GM04504 (cell line): ENCODE data around the gene STK32C.

Experiments
- DNase-seq: peaks from one replicate; pipeline ENCODE4 v3.0.0-alpha.2; 2012; ENCODE audit warnings: low read depth

The STK32C gene

DNA sequence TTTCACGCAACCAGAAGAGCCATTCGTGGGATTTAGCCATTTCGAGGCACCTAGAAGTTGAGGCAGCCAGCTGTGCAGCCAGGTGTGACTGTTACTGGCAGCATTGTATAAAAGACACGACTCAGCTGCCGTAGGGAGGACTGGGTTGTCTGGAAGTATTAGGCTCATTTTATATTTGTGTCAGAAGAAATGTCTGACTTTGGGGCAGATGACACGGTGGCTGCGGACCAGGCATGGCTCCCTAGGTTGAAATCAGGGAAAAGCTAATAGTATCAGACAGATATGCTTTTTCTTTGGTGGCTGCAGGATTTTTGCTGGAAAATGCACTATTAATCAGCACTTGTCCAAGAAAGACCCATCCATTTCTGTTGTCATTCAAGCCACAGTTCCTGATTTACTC is 125.2 kb downstream of the STK32C start:
- no peak for DNase-seq

DNA sequence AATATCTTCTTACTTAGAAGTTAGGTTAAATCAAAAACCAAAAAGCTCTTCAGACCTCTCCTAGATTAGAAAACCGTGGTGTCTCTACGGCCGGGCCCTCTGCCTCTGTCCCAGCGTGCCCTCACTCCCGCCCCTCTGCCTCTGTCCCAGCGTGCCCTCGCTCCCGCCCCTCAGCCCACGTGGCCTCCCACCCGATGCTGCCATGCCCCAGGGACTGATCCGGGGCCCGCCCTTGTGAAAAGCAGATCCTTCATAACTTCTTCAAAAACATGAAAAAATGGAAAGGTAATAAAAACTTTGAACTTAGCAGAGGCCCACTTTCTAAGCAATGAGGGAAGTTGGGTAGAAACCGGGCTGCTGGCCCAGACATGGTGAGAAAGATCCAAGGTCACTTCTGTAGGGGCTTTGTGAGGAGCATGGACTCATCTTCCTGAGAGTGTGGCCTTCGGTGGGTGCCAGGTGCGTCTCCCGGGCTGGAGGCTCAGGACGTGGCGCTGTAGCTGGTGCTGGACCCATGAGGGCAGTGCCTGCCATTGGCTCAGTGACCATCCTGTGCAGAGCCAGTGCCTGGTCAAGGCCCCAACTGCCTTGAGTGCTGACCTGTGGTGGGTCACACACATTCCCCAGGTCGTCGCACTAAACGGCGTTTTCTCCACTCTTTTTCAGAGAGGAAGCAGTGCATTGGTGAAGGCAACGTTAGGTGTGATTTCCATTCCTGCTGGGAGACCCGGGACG is 125.9 kb downstream of the STK32C start:
- DNase-seq: no peak

DNA sequence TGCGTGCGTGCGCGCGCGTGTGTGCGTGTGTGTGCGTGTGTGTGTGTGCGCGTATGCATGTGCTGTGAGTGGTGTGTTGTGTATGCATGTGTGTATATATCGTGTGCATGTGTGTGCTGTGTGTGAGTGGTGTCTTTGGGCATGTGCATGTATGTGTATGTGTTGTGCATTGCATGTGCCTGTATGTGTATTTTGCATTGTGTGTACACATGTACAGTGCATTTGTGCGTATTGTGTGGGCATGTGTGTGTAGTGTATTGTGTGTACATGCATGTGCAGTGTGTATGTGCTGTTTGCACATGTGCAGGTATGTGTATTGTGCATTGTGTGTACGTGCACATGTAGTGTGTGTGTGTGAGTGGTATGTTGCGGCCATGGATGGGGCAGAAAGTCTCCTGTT is 127.0 kb downstream of the STK32C start:
- no peak for DNase-seq

DNA sequence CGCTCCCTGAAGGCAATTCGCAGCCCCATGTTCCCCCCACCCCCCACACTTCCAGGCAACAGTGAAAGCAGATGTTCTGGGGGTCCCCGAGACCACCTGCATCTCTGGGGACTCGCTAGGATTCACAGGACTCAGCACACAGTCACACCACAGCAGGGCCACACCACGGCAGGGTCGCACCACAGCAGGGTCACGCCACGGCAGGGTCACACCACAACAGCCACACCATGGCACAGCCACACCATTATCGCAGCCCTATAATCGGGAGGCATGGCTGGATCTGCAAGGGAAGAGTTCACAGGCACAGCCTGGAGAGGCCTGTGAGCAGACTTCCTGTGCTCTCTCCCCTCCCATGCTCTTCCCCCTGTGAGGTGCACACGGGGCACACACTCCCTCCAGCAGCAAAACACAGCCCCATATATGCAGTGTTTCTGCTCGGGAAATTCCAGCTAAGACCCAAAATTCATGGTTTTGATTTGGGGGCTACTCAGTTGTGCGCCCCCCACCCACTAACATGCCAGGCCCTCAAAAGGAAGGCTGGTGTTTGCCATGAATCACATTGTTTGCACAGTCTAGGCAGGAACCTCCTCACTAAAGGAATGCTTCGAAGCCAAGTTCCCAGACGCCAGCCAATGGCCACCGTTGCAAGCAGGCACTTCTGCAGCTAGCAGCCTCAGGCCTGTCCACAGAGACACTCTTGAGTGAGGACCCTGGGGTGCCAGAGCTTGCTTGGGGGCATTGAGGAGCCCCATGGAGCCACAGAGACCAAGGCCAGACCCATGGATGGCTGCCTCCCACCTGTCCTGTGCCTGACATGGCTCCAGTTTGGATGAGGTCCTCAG is 128.0 kb downstream of the STK32C start:
- DNase-seq: no peak

DNA sequence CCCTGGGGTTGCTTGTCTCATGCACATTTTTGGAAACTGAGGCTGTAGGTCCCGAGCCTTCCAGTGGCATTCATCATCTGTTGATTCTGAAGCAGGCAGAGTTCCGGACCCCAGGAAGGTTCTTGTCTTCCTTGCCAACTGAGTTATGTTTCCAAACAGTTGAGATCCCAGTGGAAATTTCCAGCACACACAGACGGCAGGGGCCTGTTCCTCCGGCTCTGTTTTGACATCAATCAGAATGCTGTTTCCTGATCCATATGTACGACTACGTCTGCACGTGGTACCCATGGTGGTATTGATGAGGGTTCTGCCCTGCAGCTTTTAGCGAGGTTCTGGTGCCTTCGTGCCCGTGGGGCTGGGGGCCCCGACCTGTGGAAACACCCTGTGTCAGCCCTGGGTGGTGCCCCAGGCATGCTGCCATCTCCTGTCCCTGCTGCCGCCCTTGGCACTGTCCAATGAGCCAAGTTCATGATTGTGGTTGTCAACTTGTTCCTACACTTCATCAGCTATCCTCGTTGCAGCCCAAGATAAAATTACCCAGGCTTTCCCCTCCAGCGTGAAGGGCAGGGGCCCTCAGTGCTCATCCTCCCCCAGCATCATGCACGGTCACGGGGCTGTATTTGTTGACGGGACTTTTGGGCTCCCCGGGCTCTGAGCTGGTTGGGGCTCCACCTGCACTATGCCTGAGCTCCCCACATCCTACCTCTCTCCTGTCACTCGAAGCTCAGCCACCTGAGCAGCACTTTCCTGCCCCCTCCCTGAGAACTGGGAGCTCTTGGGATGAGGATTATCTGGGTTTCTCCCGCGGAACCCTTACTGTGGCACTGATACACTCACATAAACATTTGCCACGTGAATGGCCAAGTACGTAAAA is 128.8 kb downstream of the STK32C start:
- no peak for DNase-seq

DNA sequence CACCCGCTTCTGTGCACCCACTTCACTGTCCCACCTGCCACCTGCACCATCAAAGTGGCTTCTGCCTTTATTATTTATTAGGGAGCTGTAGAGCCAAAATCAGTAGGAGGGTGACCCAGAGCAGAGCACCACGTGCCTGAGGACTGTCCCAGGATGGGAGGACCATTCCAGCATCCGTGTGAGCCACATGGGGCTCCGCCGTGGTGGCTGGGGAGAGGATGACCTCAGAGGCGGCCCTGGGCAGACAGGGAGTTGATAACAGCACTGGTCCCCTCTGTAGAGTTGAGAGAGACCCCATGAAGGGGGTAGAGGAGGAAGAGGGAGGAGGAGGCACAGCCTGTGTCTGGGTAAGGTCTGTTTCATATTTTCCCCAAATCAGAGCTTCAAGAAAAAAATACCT is 129.7 kb downstream of the STK32C start:
- DNase-seq: no peak

DNA sequence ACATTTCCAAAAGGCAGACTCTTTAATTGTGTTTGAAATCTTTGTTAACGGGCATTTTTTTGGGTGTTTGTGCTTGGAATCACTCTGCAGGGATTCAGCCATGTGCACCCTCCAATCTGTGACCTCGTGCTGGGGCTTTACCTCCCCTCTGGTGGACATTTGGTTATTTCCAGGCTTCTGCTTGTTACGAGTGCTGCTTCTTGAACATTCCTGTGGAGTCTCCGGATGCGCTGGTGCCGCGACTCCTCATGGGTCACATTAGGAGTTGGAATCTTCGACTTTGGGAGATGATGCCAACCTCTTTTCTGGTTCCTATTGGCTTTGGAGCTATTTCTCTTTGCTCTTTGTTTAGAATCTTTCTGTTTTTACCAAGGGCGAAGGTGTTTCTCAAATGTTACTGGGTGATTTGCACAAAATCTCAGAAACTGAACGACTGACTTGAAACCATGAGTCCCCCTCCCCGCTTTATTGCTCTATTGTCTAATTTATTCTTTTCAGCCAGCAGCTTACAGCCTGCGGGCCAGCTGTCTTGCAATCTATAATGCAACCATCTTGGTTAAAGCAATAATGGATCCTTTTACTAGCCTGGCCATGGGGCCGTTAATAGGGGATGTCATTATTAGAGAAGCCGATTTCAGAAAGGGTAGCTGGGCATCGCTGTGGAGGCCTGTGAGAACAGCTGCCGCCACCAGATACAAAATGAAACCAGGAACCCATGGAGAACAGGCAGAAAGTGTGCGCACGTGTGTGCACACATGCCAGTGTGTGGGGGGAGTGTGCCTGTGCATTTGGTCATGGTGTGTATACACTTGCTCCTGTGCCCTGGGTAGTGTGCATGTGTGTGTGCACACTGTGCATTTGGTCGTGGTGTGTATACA is 130.9 kb downstream of the STK32C start:
- no peak for DNase-seq

DNA sequence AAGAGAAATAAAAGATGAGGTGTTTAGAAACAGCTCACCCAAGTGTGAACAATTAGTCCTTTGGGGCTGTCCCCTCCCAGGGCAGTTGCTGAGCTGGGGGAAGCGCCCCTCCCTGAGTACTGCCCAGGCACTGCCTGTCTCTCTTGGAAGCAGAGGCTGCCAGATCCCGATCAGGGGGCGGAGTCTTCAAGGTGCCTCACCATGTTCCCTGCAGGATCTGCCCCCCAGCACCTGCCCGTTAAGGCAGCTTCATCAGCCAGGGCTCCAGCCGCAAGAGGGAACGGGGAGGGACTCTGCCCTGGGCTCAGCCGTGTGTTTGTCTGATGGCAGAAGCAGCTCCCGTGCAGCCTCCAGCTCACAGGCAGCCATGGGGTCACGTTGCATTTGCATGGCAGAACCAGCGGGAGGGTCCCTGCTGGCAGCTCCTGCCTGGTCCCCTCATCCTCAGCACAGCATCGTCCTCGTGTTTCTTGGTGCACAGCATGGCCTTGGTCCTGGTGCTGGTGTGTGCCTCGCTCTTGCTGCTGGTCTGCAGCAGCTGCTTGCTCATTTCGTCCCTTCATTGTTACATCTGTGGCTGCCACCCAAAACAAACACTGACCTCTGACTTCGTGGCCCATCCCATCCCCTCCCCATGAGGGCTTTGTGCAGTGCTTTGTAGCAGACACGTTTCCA is 131.7 kb downstream of the STK32C start:
- no peak for DNase-seq

DNA sequence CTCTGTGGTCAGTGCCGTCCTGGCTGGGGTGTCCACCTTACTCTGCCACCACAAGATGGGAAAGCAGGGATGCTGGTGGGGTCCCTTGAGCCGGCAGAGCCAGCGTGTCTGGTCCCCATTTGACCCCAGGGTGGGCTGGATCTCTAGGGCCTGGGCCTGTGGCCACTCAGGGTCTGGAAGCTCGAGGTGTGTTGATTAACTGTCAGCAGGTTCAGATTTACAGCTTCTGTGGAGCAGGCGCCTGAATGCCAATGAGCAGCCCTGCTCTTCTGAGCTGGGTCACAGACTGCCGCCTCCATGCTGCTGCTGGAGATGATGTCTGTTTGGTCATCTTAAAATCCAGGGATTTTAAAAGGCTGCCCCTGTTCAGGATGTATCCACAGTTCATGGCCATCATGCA is 132.3 kb downstream of the STK32C start:
- DNase-seq: no peak

DNA sequence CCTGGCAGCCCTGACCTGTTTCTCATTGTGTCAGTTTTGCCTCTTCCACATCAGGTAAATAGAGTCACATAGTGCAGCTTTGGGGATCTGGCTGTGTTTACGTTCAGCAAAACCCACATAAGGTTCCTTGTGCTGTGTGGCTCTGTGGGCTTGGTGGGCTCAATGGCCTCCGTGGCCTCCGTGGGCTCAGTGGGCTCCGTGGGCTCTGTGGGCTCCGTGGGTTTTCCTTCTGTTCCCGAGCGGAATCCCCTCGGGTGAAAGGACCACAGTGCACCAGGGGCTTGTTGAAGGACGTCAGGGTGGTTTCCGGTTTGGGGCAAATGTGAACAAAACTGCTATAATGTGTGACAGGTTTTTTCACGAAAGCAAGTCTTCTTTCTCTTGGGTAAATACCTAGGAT is 133.5 kb downstream of the STK32C start:
- DNase-seq: no peak

DNA sequence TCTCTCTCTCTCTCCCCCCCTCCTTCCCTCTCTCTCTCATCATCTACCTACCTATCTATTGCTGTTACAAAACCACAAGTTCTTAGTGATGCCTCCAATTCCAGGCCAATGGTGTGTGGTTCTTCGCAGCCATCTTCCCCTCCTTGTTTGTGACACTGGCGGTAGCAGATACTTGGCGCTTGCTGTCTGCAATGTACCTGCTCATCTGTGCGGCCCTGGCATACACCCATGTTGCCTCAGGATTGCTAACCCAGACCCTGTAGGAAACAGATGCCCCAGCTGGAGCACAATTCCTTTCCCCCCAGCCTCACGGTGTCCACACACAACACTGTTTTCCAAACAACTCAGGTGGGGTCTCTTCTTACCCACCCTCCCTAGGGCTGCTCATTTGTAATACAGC is 134.6 kb downstream of the STK32C start:
- no peak for DNase-seq

DNA sequence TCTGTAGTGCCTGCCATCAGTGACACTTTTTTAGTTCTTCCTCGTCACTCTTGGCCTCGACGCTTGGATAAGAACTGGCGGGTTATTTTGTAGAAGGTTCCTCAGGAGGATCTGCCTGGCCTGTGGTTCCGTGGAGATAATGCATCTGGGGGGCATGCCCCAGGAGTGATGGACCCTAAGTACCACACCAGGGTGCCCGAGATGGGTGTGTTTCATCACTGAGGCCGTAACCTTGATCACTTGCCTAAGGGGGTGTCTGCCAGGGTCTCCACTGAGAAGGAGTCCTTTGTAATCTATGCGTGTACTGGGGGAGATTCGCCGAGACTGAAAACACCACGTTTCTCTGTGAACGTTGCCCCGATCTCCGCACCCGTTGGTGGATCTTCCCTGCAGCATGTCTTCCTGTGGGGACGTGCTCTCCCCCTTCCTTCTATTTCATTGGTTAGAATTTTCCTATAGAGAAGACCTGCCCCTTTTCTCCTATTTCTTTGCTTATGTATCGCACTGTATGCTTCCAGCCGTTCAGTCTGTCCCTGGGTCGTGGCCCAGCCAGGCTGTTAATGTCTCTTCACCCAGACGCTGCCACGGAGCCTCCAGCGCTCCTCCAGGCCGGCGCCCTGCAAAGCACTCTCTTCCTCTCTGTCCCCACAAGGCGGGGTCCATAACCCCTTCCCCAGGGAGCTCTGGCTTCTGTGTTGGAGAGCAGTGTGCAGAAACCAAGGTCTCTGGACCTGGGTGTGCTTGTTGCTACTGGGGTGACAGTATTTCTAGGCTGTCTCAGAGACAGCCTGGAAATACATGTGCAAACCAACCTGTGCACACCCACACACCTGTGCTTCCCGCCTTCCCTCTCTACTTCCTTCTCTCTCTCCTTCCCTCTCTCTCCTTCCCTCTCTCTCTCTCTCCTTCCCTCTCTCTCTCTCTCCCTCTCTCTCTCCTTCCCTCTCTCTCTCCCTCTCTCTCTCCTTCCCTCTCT is 135.4 kb downstream of the STK32C start:
- no peak for DNase-seq

DNA sequence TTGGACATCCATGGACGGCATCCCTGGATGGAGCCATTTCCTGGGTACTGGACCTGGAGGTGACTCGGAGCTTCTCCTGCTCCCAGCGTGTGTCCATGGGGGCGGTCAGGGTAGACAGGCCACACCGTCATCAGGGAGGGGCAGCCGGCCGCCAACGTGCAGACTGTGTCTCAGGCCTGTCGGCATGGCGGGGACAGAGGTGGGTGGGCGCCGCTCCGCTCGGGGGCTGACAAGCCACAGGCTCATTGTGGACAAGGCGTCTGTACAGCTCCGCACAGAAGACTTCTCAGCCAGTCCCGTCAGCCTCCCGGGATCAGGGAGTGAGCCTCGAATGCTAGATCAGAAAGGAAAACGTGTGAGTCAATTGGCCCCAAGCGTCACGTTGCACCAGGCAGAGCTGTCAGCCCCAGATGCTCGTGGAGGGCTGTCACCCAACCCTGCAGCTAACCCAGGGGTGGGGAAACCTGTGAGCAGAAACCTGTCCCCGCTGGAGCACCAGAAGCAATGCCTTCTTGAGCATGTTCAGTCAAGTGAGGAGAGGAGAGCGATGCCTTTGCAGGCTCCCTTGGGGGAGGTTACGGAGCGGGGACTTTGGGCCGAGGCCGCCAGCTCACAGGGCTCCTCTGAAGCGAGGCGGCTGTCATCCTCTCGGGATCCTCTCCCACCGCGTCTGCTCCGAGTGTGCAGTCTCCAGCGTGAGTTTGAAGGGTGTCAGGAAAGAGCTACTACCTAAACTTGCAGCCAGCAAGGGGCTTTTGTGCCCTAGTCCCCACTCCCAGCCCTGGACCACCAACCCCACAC is 137.0 kb downstream of the STK32C start:
- no peak for DNase-seq

DNA sequence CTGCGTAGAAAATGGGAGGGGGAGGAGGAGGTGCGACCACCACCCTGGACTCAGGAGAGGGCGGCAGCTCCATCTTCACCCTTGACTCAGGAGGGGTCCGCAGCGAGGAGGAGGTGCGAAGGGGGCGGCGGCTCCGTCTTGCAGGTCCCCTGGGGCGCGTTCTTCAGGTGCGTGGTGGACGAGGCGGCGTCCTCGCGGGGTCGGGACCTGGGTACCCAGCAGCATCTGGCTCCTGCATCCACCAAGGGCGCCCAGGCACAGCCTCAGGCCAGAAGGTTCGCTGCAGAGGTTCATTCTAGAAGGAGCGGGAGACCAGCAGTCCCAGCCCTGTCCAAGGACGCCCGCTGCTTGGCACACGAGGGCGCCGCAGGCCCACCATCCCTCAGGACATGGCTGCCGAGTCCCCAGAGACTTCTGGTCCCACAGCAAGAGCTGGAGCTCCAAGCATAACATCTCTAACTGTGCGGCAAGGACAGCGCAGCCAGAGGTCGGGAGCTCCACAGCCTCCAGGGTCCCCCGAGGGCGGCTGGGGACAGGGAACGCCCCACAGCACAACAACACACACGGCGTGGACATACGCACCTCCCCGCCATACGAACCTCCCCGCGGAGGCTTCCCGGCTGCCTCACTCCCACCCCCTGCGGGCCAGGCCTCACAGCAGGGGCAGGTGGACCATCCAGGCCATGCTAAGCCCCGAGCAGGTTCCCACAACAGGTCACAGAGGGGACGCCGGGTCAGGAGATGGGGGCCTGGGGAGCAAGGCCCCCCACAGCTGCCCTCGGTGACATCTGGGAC is 137.8 kb downstream of the STK32C start:
- no peak for DNase-seq

DNA sequence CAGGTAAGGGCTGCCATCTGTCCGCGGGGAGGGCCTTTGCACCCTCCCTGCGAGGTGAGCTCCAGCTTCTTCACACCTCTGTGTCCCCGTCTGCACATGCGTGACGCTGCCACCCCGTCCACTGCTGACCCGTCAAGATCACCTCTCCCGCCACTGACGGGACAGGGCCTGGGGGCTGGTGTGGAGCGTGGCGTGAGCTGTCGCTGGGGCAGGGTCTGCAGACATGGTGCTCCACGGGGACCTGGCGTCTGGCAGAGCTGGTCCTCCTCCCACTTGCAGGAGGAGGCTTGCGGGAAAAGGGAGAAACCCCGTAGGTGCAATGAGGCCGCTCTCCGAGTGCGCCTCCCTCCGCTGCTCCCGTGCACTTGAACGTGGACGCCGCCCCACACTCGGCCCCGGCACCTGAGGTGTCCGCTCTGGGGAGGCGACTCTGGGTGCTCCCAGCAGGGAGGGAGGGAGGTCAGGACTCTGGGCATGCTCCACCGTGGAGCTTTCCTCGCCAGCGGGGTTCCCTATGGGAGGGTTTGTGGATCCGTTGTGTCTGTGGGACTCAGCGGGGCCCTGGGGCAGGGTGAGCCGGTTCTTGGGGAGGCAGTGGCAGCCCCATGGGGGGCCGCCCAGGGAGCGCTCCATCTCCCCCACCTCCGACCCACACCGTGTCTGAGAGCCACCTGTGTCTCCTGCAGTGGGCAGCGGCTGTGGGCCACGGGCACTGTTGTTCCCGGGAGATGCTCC is 138.6 kb downstream of the STK32C start:
- DNase-seq: no peak

DNA sequence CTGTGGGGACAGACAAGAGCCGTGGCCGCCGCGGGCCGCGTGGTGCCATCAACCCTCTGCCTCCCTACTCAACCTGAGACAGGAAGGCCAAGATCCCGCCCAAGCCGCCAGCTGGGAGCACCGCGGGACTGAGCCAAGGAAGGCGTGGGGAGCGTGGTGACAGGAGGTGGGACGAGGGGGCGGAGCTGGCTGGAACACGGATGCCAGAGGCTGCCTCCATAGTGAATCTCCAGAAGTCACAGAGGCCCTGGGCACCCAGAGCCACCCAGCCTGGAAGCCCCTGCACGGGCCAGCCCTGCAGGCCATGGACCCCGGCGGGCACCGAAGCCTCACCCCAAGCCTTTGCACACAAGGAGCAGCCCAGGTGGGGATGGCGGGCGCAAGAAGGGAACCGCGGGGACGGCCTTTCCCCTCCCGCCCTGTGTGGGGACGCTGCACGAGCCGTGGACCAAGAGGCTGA is 139.1 kb downstream of the STK32C start:
- DNase-seq: no peak

DNA sequence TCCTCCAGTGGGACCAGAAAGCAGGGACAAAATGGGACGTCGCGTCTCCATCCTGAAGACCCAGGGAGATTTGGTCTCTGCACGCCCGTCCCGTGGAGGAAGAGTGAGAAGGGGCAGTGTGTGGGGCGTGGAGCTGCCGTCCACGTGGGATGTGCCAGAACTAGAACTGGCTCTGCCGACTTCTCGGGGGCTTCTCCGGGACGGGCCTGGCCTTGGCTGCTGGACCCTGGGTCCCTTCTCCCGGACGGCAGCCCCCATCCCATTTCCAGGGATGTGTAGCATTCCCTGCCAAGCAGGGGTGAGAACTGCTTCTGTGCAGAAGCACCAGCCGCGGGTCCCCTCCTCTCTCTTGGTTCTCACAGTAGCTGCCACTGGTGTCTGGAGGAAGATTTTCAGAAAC is 139.8 kb downstream of the STK32C start:
- no peak for DNase-seq
